ENCODE results near the gene FBXO28. TPM values are rescaled to one million over a fixed set of nuclear protein-coding genes. Genes with fewer than 3 reads are reported as not detected.

Gene FBXO28
- polyA plus RNA-seq, 1 donor from 2014 or later: 20.3 TPM

DNA sequence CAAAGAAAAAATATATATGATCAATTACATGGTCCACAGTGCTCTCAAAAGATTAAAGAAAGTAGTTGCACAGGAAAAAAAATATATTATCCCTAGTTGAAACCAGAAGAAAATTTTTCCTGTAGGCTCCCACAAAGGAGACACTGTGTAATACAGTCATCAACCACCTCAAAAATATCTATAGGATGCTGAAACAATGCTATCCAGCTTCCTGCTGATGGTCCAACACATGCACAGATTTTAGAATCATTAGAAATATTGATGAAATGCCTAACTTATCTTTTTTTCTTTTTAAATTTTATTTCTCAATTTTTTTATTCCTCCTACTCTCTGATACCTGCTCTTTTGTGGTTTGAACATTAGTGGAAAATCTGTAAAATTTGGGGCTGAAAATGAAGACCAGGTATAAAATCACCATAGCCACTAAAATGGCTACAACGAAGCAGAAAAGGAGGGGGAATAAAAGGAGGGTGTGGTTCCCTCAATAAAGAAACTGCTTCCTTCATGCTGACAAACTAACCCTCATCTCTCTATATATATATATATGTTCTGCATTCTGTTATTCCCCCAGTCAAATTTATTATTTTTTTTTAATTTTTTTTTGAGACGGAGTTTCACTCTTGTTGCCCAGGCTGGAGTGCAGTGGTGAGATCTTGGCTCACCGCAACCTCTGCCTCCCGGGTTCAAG, 28.3 kb upstream of the FBXO28 start:
- Histone ChIP-seq H3K27me3 (ENCODE audit: insufficient read depth, low read depth, low read length) (no peaks in the 10 kb centered on the region), H3K4me3 (ENCODE audit: low read length) (no peak overlapping the region), H3K36me3 (ENCODE audit: insufficient read depth, low read length) (no peaks in the 10 kb centered on the region), H3K27ac (ENCODE audit: low read length) (no peak overlapping the region), H2AFZ (ENCODE audit: low read depth, low read length) (no peak overlapping the region), H3K9me2 (ENCODE audit: insufficient read depth, low read length) (no peaks in the 10 kb centered on the region), H3K9ac (ENCODE audit: low read length) (no peak overlapping the region), H4K20me1 (ENCODE audit: insufficient read depth) (no peaks in the 10 kb centered on the region), H3F3A (ENCODE audit: insufficient read depth, low read length, poor library complexity, severe bottlenecking) (no peaks in the 10 kb centered on the region), H3K4me2 (ENCODE audit: low read length) (no peak overlapping the region), H3K79me2 (replicated peaks; ENCODE audit: insufficient read depth, low read length) (no peaks in the 10 kb centered on the region), H3K9me3 (ENCODE audit: low read length) (no peaks in the 10 kb centered on the region)
- no peak for TF ChIP-seq MXI1 (conservative IDR thresholded peaks at IDR 0.05; ENCODE audit: poor library complexity, severe bottlenecking)
- TF ChIP-seq, protein P1, sequence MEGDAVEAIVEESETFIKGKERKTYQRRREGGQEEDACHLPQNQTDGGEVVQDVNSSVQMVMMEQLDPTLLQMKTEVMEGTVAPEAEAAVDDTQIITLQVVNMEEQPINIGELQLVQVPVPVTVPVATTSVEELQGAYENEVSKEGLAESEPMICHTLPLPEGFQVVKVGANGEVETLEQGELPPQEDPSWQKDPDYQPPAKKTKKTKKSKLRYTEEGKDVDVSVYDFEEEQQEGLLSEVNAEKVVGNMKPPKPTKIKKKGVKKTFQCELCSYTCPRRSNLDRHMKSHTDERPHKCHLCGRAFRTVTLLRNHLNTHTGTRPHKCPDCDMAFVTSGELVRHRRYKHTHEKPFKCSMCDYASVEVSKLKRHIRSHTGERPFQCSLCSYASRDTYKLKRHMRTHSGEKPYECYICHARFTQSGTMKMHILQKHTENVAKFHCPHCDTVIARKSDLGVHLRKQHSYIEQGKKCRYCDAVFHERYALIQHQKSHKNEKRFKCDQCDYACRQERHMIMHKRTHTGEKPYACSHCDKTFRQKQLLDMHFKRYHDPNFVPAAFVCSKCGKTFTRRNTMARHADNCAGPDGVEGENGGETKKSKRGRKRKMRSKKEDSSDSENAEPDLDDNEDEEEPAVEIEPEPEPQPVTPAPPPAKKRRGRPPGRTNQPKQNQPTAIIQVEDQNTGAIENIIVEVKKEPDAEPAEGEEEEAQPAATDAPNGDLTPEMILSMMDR (IDR thresholded peaks at IDR 0.05; ENCODE audit: poor library complexity, severe bottlenecking): no peak
- TF ChIP-seq EZH2 (IDR thresholded peaks at IDR 0.05; ENCODE audit: borderline replicate concordance, insufficient read depth, low read length, poor library complexity, severe bottlenecking): no peak
- TF ChIP-seq POLR2AphosphoS5 (IDR thresholded peaks at IDR 0.05): no peak
- TF ChIP-seq EP300 (conservative IDR thresholded peaks at IDR 0.05; ENCODE audit: poor library complexity, severe bottlenecking): no peak

DNA sequence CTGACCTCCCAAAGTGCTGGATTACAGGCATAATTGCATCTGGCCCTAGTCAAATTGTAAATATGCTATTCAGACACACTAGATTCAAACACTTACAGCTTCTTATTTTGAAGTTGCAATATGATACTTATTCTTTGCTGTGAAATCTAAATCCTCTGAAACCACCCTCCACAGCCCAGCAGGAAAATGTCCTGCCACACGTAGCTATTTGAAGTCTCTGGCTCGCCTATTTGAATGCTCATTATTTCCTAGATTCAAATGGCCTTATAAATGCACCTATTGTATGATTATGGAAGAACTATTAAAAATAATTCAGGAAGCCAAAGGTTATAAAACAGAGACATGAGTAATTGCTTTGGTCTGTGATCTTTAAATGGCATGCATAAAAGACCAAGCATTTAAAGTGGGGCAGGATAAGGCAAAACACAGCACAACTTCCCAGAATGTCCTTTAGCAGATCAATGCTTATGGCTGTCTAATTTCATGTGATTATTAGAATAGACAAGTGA, 26.6 kb upstream of the FBXO28 start:
- H2AFZ ChIP-seq (ENCODE audit: low read depth, low read length): no peak overlapping the region
- TF ChIP-seq, protein P1 (IDR thresholded peaks at IDR 0.05; ENCODE audit: poor library complexity, severe bottlenecking): no peak
- TF ChIP-seq EZH2 (IDR thresholded peaks at IDR 0.05; ENCODE audit: borderline replicate concordance, insufficient read depth, low read length, poor library complexity, severe bottlenecking) (no peak), RAD21 (conservative IDR thresholded peaks at IDR 0.05) (no peak), POLR2AphosphoS5 (IDR thresholded peaks at IDR 0.05) (no peak), REST (IDR thresholded peaks at IDR 0.05; ENCODE audit: borderline replicate concordance) (no peak), TAF1 (IDR thresholded peaks at IDR 0.05; ENCODE audit: low read depth) (no peak), SMC3 (conservative IDR thresholded peaks at IDR 0.05; ENCODE audit: poor library complexity) (no peak), MXI1 (conservative IDR thresholded peaks at IDR 0.05; ENCODE audit: poor library complexity, severe bottlenecking) (no peak), EP300 (conservative IDR thresholded peaks at IDR 0.05; ENCODE audit: poor library complexity, severe bottlenecking) (no peak)
- no peaks in the 10 kb centered on the region for H3K27me3 ChIP-seq (ENCODE audit: insufficient read depth, low read depth, low read length)
- no peaks in the 10 kb centered on the region for H3K9me2 ChIP-seq (ENCODE audit: insufficient read depth, low read length)
- no peaks in the 10 kb centered on the region for H4K20me1 ChIP-seq (ENCODE audit: insufficient read depth)
- no peak overlapping the region for H3K4me2 ChIP-seq (ENCODE audit: low read length)
- H3K27ac ChIP-seq (ENCODE audit: low read length): no peak overlapping the region
- H3K79me2 ChIP-seq (replicated peaks; ENCODE audit: insufficient read depth, low read length): no peaks in the 10 kb centered on the region
- H3F3A ChIP-seq (ENCODE audit: insufficient read depth, low read length, poor library complexity, severe bottlenecking): no peaks in the 10 kb centered on the region
- H3K9ac ChIP-seq (ENCODE audit: low read length): no peak overlapping the region
- H3K4me3 ChIP-seq (ENCODE audit: low read length): no peak overlapping the region
- H3K9me3 ChIP-seq (ENCODE audit: low read length): no peaks in the 10 kb centered on the region
- no peaks in the 10 kb centered on the region for H3K36me3 ChIP-seq (ENCODE audit: insufficient read depth, low read length)
